SK-N-SH (cell line): ENCODE measurements around the gene TCF12. TPM values are rescaled to one million over a fixed set of nuclear protein-coding genes. Genes with fewer than 3 reads are reported as not detected.

Experiments used
- CTCF ChIA-PET: fragments of 300-600, 350-600 bp; formaldehyde crosslinking; extraction: SDS; loops from one replicate; lab custom pipeline; 2021; lab: Yijun Ruan, JAX
- POLR2A ChIA-PET: fragments of 350-600 bp; sonication (Branson Sonifier 250); formaldehyde crosslinking; extraction: SDS; loops from one replicate; lab custom pipeline; 2020; ENCODE audit warnings: antibody characterized with exemption, inconsistent platforms; lab: Yijun Ruan, JAX
- DNase-seq: peaks from one replicate; pipeline ENCODE4 v3.0.0; 2012
- H2AFZ ChIP-seq: fragments of 200-600 bp; sonication (generic); 2 replicates; pipeline ENCODE4 v1.8.1; 2016; ENCODE audit warnings: antibody characterized with exemption, mild to moderate bottlenecking, low read depth
- H3F3A ChIP-seq: fragments of 200-600 bp; sonication (generic); replicated peaks from 2 replicates; pipeline ENCODE3; 2016; ENCODE audit warnings: antibody characterized with exemption, mild to moderate bottlenecking; ENCODE audit not compliant: insufficient read depth
- H3K27ac ChIP-seq, 2 experiments: fragments of 200-500 bp in 1 of 2; fragments of 200-600 bp in 1 of 2; sonication (Bioruptor generic) in 1 of 2; sonication (generic), shearing (Covaris generic) in 1 of 2; 2 replicates each; pipeline versions ENCODE4 v1.5.1 to v1.6.1; 2014 to 2016; ENCODE audit warnings: low read depth in 2 of 2, inconsistent platforms in 1 of 2, low read length in 1 of 2, mild to moderate bottlenecking in 1 of 2, mixed read lengths in 1 of 2
- H3K27me3 ChIP-seq: fragments of 200-600 bp; sonication (generic), shearing (Covaris generic); 2 replicates; pipeline ENCODE4 v1.6.1; 2016; ENCODE audit warnings: mixed run types; ENCODE audit not compliant: insufficient read depth
- H3K36me3 ChIP-seq, 2 experiments: fragments of 200-500 bp in 1 of 2; fragments of 200-600 bp in 1 of 2; sonication (Bioruptor generic) in 1 of 2; sonication (generic) in 1 of 2; replicated peaks in 1 of 2; 2 replicates each; pipeline versions ENCODE3 to v1.5.1; 2014 to 2016; ENCODE audit warnings: low read length in 1 of 2, mild to moderate bottlenecking in 1 of 2; ENCODE audit not compliant: insufficient read depth in 2 of 2, control insufficient read depth in 1 of 2
- H3K4me1 ChIP-seq, 2 experiments: fragments of 200-500 bp in 1 of 2; fragments of 200-600 bp in 1 of 2; sonication (Bioruptor generic) in 1 of 2; sonication (generic), shearing (Covaris generic) in 1 of 2; 2 replicates each; pipeline versions ENCODE4 v1.5.1 to v1.6.1; 2014 to 2016; ENCODE audit warnings: low read depth in 1 of 2, low read length in 1 of 2, mixed run types in 1 of 2; ENCODE audit not compliant: insufficient read depth in 2 of 2, control insufficient read depth in 1 of 2
- H3K4me2 ChIP-seq: fragments of 200-600 bp; sonication (generic), shearing (Covaris generic); 2 replicates; pipeline ENCODE4 v1.6.1; 2017; ENCODE audit warnings: mixed run types
- H3K4me3 ChIP-seq, 2 experiments: fragments of 200-500 bp in 1 of 2; fragments of 200-600 bp in 1 of 2; sonication (Bioruptor generic) in 1 of 2; sonication (generic), shearing (Covaris generic) in 1 of 2; 2 replicates each; pipeline versions ENCODE4 v1.5.1 to v1.8.1; 2014 to 2016; ENCODE audit warnings: low read depth in 2 of 2, inconsistent platforms in 1 of 2, low read length in 1 of 2, mild to moderate bottlenecking in 1 of 2, mixed read lengths in 1 of 2, moderate library complexity in 1 of 2
- H3K79me2 ChIP-seq: fragments of 200-600 bp; sonication (generic); 2 replicates; pipeline ENCODE4 v1.8.1; 2017; ENCODE audit warnings: mild to moderate bottlenecking; ENCODE audit not compliant: insufficient read depth
- H3K9ac ChIP-seq: fragments of 200-600 bp; sonication (generic); 2 replicates; pipeline ENCODE4 v1.6.1; 2017; ENCODE audit warnings: mixed run types
- H3K9me2 ChIP-seq: fragments of 200-600 bp; sonication (generic); 2 replicates; pipeline ENCODE4 v1.6.1; 2017; ENCODE audit warnings: mixed run types
- H3K9me3 ChIP-seq: fragments of 200-600 bp; sonication (generic); 2 replicates; pipeline ENCODE4 v1.6.1; 2017; ENCODE audit warnings: mixed run types, mild to moderate bottlenecking, moderate library complexity
- H4K20me1 ChIP-seq: fragments of 200-600 bp; sonication (generic); 2 replicates; pipeline ENCODE4 v1.6.1; 2017; ENCODE audit warnings: mild to moderate bottlenecking, mixed run types; ENCODE audit not compliant: insufficient read depth
- EP300 ChIP-seq, 2 experiments: IDR thresholded peaks; 2 replicates each; pipeline versions ENCODE4 v1.4.0 to v1.6.1; 2012; ENCODE audit warnings: borderline replicate concordance in 1 of 2, low read depth in 1 of 2, low read length in 1 of 2
- EZH2phosphoT487 ChIP-seq: fragments of 200-600 bp; sonication (generic); IDR thresholded peaks from 2 replicates; pipeline ENCODE4 v1.6.1; 2017; ENCODE audit warnings: low read depth, mixed run types, mild to moderate bottlenecking, antibody characterized with exemption, moderate library complexity, borderline replicate concordance
- FOXJ3 ChIP-seq: sonication (generic); formaldehyde crosslinking; IDR thresholded peaks from 2 replicates; pipeline ENCODE4 v1.5.1; 2020; ENCODE audit warnings: mild to moderate bottlenecking, missing genetic modification reagents
- GATA2 ChIP-seq: sonication (generic); formaldehyde crosslinking; IDR thresholded peaks from 2 replicates; pipeline ENCODE4 v1.5.0; 2020; ENCODE audit warnings: mild to moderate bottlenecking, missing genetic modification reagents
- JUND ChIP-seq: IDR thresholded peaks from 2 replicates; pipeline ENCODE4 v1.4.0; 2012
- NFIC ChIP-seq: IDR thresholded peaks from 2 replicates; pipeline ENCODE4 v1.4.0; 2012; ENCODE audit warnings: borderline replicate concordance
- NRF1 ChIP-seq: IDR thresholded peaks from 2 replicates; pipeline ENCODE4 v1.6.1; 2012; ENCODE audit warnings: low read depth, mild to moderate bottlenecking, low read length
- PBX3 ChIP-seq: IDR thresholded peaks from 2 replicates; pipeline ENCODE4; 2012
- TCF12 ChIP-seq: IDR thresholded peaks from 2 replicates; pipeline ENCODE4 v1.4.0; 2012
- ZBTB33 ChIP-seq: IDR thresholded peaks from 2 replicates; pipeline ENCODE4 v1.4.0; 2012; ENCODE audit warnings: low read depth, borderline replicate concordance
- WGBS: methylation state at CpG from one replicate; pipeline ENCODE4 v1.1.6; 2017; ENCODE audit warnings: low lambda C conversion rate; 5-methylcytosine and 5-hydroxymethylcytosine counted together
- polyA plus RNA-seq, 3 experiments: library from polyadenylated mRNA; depleted of rRNA; stranded (reverse); fragments of >200 nt; gene quantifications; 2 replicates each; pipeline ENCODE4 v1.2.3, GENCODE V29; 2012

TCF12 gene
- polyA plus RNA-seq, 1 of the 3 experiments (the other 2 are of a cell fraction): 49.6 TPM

GRCh38 chr15:57329582-57330367 is 411.3 kb downstream of the TCF12 start:
- WGBS: 90% methylated on average over 13 of the region's 13 CpGs
- H3K4me3 ChIP-seq: no peak overlapping the region
- H3K9ac ChIP-seq: no peak overlapping the region
- POLR2A ChIA-PET: no interaction called here
- no peak for TF ChIP-seq EP300 (IDR thresholded peaks at IDR 0.05; ENCODE audit: borderline replicate concordance in 1 of 2, low read depth in 1 of 2, low read length in 1 of 2)
- TF ChIP-seq FOXJ3 (CRISPR knock-in tag): no peak
- no peak for TF ChIP-seq GATA2 (CRISPR knock-in tag)
- TF ChIP-seq NFIC: no peak
- TF ChIP-seq NRF1: no peak
- no peak for TF ChIP-seq EZH2phosphoT487
- H3F3A ChIP-seq: peaks cover 35% of the 10 kb centered on the region
- CTCF ChIA-PET: interaction anchor here (0.7 to 1.6 kb wide), 7 partner anchors 10 to 213 kb away, joined by 3 to 8 read pairs (median 4); no protein-coding TSS in a partner anchor
- no peaks in the 10 kb centered on the region for H3K9me3 ChIP-seq
- no peak overlapping the region for H3K4me2 ChIP-seq
- no peaks in the 10 kb centered on the region for H3K9me2 ChIP-seq
- H3K4me1 ChIP-seq: peaks cover 13 to 30% of the 10 kb centered on the region in 2 experiments; a peak in 3 of 4 replicates
- peak overlapping the region in 1 of 2 experiments; percentile 100; a peak in 2 of 4 replicates for H3K27ac ChIP-seq
- no peaks in the 10 kb centered on the region for H3K79me2 ChIP-seq
- H2AFZ ChIP-seq: no peak overlapping the region
- DNase-seq: no peak
- H4K20me1 ChIP-seq: no peaks in the 10 kb centered on the region
- H3K27me3 ChIP-seq: no peaks in the 10 kb centered on the region
- H3K36me3 ChIP-seq: no peaks in the 10 kb centered on the region

- no peaks in the 10 kb centered on the region for H3K9me2 ChIP-seq
- H3K4me1 ChIP-seq: peaks cover 15 to 28% of the 10 kb centered on the region in 2 experiments; a peak in 3 of 4 replicates
- 0 out of 2 replicates have a peak, but pooled peaks have one; percentile 11 for TF ChIP-seq PBX3
- peak; percentile 31 for TF ChIP-seq TCF12
- TF ChIP-seq JUND: peak; percentile 33; the same call in 1 of the 2 replicates
- no peak for TF ChIP-seq ZBTB33
- no peaks in the 10 kb centered on the region for H3K79me2 ChIP-seq
- peaks cover 29% of the 10 kb centered on the region for H3F3A ChIP-seq
- no peak overlapping the region for H2AFZ ChIP-seq
- no peaks in the 10 kb centered on the region for H3K36me3 ChIP-seq
- ChIA-PET CTCF (interaction anchor here (1.0 to 2.3 kb wide), 5 partner anchors 9 to 212 kb away, joined by 5 to 11 read pairs (median 8); no protein-coding TSS in a partner anchor), POLR2A (no interaction called here)
- peak overlapping the region in 1 of 2 experiments; percentile 100; a peak in 2 of 4 replicates for H3K27ac ChIP-seq
- no peaks in the 10 kb centered on the region for H4K20me1 ChIP-seq
- no peaks in the 10 kb centered on the region for H3K27me3 ChIP-seq
- H3K4me2 ChIP-seq: no peak overlapping the region
- no peaks in the 10 kb centered on the region for H3K9me3 ChIP-seq
- 70% methylated on average over 14 of the region's 14 CpGs for WGBS
- DNase-seq: no peak
- H3K9ac ChIP-seq: 0 out of 2 replicates have a peak overlapping the region, but pooled peaks have one; percentile 35
- H3K4me3 ChIP-seq: no peak overlapping the region
Observed at GRCh38 chr15:57330619-57331340, 412.3 kb downstream of the TCF12 start.
